OCI-LY3 (cell line): ENCODE data around the gene APOBEC3C.
"Not testable (repeated sequence)": the region's sequence is repeated elsewhere in the genome, so short reads cannot be mapped to it uniquely, and the experiment has no call there.

Experiments used
- H2AFZ ChIP-seq: fragments of 200-600, 300-600 bp; shearing (Covaris generic); 2 replicates; pipeline ENCODE4 v1.6.0; 2014; ENCODE audit warnings: antibody characterized with exemption, low read depth, low read length
- H3K27ac ChIP-seq: fragments of 200-600, 300-600 bp; sonication (generic); 2 replicates; pipeline ENCODE4 v1.5.1; 2014; ENCODE audit warnings: mild to moderate bottlenecking, low read length, moderate library complexity, mixed read lengths
- H3K27me3 ChIP-seq: fragments of 200-600, 300-600 bp; sonication (generic); 2 replicates; pipeline ENCODE4 v1.6.1; 2014; ENCODE audit warnings: low read depth, low read length, mixed read lengths
- H3K36me3 ChIP-seq: fragments of 200-600, 300-600 bp; sonication (generic); replicated peaks from 2 replicates; pipeline ENCODE3; 2014; ENCODE audit warnings: low read depth, low read length, mixed read lengths
- H3K4me1 ChIP-seq: fragments of 300-600, 200-600 bp; sonication (generic); 2 replicates; pipeline ENCODE4 v1.6.1; 2014; ENCODE audit warnings: low read length, mixed read lengths
- H3K4me2 ChIP-seq: fragments of 200-600, 300-600 bp; sonication (generic); 2 replicates; pipeline ENCODE4 v1.6.1; 2014; ENCODE audit warnings: low read length, mixed read lengths
- H3K4me3 ChIP-seq: fragments of 300-600, 200-600 bp; sonication (generic); 2 replicates; pipeline ENCODE4 v1.5.1; 2014; ENCODE audit warnings: antibody characterized with exemption, mild to moderate bottlenecking, low read length, moderate library complexity
- H3K79me2 ChIP-seq: fragments of 300-600, 200-600 bp; shearing (Covaris generic); 2 replicates; pipeline ENCODE4 v1.6.1; 2014; ENCODE audit warnings: mild to moderate bottlenecking, low read length, mixed read lengths
- H3K9ac ChIP-seq: fragments of 300-600, 200-600 bp; shearing (Covaris generic); 2 replicates; pipeline ENCODE4 v1.6.0; 2014; ENCODE audit warnings: mild to moderate bottlenecking, low read length, moderate library complexity
- H3K9me3 ChIP-seq: fragments of 200-600, 300-600 bp; shearing (Covaris generic); 2 replicates; pipeline ENCODE4 v1.6.1; 2014; ENCODE audit warnings: low read length, mixed read lengths; ENCODE audit not compliant: insufficient read depth
- H4K20me1 ChIP-seq: fragments of 200-600, 300-600 bp; sonication (generic); 2 replicates; pipeline ENCODE4 v1.6.1; 2016; ENCODE audit warnings: low read length, mixed read lengths; ENCODE audit not compliant: insufficient read depth
- EZH2phosphoT487 ChIP-seq: fragments of 200-600 bp; shearing (Covaris generic); IDR thresholded peaks from 2 replicates; pipeline ENCODE4 v1.6.1; 2018; ENCODE audit warnings: antibody characterized with exemption, mixed run types, low read depth
- TF ChIP-seq, protein P1 (sequence below): fragments of 200-600, 300-600 bp; sonication (generic); IDR thresholded peaks from 2 replicates; pipeline ENCODE4 v1.5.1; 2014; ENCODE audit warnings: antibody characterized with exemption, low read length, low read depth

APOBEC3C gene

DNA sequence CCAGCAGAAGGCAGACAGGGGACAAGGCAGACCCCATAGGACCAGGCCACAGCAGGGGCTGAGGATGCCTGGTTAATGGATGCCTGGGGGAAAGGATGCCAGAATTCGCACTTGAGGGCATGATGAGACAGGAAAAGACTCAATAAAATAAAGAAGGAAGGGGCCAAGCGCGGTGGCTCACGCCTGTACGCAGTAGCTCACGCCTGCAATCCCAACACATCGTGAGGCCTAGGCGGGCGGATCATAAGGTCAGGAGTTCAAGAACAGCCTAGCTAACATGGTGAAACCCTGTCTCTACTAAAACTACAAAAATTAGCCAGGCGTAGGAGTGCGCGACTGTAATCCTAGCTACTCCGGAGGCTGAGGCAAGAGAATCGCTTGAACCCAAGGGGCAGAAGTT, 16.6 kb downstream of the APOBEC3C start:
- H3K27ac ChIP-seq: no peak overlapping the region
- H3K27me3 ChIP-seq: no peaks in the 10 kb centered on the region
- peaks cover 7% of the 10 kb centered on the region for H3K4me1 ChIP-seq
- H3K9ac ChIP-seq: no peak overlapping the region
- no peak overlapping the region for H3K4me3 ChIP-seq
- H4K20me1 ChIP-seq: no peaks in the 10 kb centered on the region
- no peaks in the 10 kb centered on the region for H3K79me2 ChIP-seq
- no peaks in the 10 kb centered on the region for H3K36me3 ChIP-seq
- H3K9me3 ChIP-seq: no peaks in the 10 kb centered on the region
- TF ChIP-seq, protein P1, sequence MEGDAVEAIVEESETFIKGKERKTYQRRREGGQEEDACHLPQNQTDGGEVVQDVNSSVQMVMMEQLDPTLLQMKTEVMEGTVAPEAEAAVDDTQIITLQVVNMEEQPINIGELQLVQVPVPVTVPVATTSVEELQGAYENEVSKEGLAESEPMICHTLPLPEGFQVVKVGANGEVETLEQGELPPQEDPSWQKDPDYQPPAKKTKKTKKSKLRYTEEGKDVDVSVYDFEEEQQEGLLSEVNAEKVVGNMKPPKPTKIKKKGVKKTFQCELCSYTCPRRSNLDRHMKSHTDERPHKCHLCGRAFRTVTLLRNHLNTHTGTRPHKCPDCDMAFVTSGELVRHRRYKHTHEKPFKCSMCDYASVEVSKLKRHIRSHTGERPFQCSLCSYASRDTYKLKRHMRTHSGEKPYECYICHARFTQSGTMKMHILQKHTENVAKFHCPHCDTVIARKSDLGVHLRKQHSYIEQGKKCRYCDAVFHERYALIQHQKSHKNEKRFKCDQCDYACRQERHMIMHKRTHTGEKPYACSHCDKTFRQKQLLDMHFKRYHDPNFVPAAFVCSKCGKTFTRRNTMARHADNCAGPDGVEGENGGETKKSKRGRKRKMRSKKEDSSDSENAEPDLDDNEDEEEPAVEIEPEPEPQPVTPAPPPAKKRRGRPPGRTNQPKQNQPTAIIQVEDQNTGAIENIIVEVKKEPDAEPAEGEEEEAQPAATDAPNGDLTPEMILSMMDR: no peak
- TF ChIP-seq EZH2phosphoT487: no peak
- no peak overlapping the region for H2AFZ ChIP-seq
- no peak overlapping the region for H3K4me2 ChIP-seq

DNA sequence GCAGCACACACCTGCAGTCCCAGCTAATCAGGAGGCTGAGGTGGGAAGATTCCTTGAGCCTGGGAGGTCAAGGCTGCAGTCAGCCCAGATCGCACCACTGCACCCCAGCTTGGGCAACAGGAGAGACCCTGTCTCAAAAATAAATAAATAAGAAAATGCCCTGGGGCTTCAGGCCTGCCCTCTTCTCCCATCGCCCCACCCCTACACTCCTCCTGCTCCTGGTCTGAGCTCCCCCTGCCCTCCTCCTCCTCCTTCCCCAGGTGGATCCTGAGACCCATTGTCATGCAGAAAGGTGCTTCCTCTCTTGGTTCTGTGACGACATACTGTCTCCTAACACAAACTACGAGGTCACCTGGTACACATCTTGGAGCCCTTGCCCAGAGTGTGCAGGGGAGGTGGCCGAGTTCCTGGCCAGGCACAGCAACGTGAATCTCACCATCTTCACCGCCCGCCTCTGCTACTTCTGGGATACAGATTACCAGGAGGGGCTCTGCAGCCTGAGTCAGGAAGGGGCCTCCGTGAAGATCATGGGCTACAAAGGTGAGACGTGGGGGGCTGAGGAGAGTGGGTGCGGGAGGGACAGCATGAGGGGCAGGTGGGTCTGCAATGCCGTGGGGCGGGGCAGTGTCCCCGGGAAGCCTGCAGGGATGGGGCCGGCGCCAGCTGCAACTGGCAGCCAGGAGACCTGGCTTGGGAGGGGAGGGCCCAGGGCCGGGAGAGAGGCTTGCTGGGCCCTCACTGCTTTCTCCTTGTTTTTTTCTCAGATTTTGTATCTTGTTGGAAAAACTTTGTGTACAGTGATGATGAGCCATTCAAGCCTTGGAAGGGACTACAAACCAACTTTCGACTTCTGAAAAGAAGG, 17.6 kb downstream of the APOBEC3C start:
- not testable (repeated sequence) for H3K9ac ChIP-seq, H3K27ac ChIP-seq, H3K4me2 ChIP-seq, H4K20me1 ChIP-seq, H3K4me3 ChIP-seq, H3K36me3 ChIP-seq, H2AFZ ChIP-seq, H3K27me3 ChIP-seq, H3K79me2 ChIP-seq, H3K9me3 ChIP-seq
- H3K4me1 ChIP-seq: peaks cover 10% of the 10 kb centered on the region

DNA sequence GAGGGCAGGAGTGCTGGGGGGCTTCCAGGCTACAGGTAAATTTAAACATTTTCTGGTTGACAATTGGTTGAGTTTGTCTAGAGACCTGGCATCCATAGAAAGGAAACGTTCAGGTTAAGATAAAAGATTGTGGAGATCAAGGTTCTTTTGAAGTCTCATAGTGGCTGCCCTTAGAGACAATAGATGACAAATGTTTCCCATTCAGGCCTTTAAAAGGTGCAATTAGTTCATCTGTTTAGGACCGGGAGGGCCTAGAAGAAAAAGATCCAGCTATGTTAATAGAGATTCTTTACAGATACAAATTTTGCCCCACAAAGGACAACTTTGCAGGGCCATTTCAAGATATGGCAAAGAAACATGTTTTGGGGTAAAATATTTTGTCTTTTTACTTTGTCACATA, 23.0 kb downstream of the APOBEC3C start:
- H3K9ac ChIP-seq, H3K9me3 ChIP-seq, H4K20me1 ChIP-seq, H3K27me3 ChIP-seq, H3K4me3 ChIP-seq, H3K4me1 ChIP-seq, H3K79me2 ChIP-seq, H2AFZ ChIP-seq, H3K4me2 ChIP-seq, H3K27ac ChIP-seq, H3K36me3 ChIP-seq: not testable (repeated sequence)

DNA sequence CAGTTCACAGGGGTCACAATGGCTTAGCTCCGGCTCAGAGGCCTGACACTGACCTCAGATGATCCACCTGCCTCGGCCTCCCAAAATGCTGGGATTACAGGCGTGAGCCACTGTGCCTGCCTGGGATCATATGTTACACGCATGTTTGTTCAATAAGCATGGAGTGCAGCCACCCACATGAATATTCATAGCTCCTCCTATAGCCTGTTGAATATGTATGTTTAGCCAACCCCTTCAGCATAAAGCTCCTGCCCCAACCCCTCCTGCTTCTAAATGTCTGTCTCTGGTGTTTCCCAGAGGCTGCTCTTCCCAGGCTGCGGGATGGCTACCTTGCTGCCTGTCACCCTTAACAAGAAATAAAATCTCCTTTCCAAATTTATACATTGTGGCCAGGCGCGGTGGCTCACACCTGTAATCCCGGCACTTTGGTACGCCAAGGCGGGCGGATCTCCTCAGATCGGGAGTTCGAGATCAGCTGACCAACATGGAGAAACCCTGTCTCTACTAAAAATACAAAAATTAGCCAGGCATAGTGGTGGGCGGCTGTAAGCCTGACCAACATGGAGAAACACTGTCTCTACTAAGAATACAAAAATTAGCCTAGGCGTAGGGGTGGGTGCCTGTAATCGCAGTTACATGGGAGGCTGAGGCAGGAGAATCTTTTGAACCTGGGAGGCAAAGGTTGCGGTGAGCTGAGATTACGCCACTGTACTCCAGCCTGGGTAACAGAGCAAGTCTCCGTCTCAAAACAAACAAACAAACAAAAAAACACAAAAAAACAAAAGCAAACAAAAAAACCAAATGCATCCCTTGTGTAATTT, 25.5 kb downstream of the APOBEC3C start:
- Histone ChIP-seq H3K9me3 (no peaks in the 10 kb centered on the region), H3K9ac (no peak overlapping the region; the same call in 1 of the 2 replicates), H3K4me2 (peak overlapping the region; percentile 79), H3K79me2 (no peaks in the 10 kb centered on the region), H4K20me1 (no peaks in the 10 kb centered on the region), H3K27me3 (no peaks in the 10 kb centered on the region), H2AFZ (0 out of 2 replicates have a peak overlapping the region, but pooled peaks have one; percentile 41), H3K4me3 (peak overlapping the region; percentile 80), H3K4me1 (peaks cover 10% of the 10 kb centered on the region; the same call in 1 of the 2 replicates), H3K36me3 (no peaks in the 10 kb centered on the region), H3K27ac (no peak overlapping the region)
- TF ChIP-seq, protein P1: no peak

DNA sequence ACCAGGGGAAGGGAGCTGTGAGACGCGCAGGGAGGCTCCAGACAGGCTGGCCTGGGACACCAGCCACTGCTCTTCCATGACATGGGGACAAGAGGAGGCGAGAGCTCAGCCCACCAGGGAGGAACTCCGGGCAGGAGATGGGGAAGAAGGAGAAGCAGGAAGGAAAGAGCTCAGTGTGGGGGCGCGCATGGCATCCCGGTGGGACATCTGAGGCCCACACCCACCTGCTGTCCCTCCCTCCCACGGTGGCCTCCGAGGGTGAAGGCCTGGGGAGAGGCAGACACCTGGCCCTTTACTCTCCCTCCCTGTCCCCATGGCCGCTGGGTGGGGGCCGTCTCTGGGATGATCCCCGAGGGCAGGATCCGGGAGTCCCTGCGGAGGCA, 26.1 kb downstream of the APOBEC3C start:
- not testable (repeated sequence) for H3K27me3 ChIP-seq, H3K9me3 ChIP-seq, H3K4me1 ChIP-seq, H4K20me1 ChIP-seq, H3K36me3 ChIP-seq, H3K79me2 ChIP-seq, H3K27ac ChIP-seq
- H3K4me2 ChIP-seq: peak overlapping the region; percentile 79
- H3K4me3 ChIP-seq: peak overlapping the region; percentile 80
- peak overlapping the region; percentile 41; the same call in 1 of the 2 replicates for H2AFZ ChIP-seq
- H3K9ac ChIP-seq: peak overlapping the region; percentile 68

DNA sequence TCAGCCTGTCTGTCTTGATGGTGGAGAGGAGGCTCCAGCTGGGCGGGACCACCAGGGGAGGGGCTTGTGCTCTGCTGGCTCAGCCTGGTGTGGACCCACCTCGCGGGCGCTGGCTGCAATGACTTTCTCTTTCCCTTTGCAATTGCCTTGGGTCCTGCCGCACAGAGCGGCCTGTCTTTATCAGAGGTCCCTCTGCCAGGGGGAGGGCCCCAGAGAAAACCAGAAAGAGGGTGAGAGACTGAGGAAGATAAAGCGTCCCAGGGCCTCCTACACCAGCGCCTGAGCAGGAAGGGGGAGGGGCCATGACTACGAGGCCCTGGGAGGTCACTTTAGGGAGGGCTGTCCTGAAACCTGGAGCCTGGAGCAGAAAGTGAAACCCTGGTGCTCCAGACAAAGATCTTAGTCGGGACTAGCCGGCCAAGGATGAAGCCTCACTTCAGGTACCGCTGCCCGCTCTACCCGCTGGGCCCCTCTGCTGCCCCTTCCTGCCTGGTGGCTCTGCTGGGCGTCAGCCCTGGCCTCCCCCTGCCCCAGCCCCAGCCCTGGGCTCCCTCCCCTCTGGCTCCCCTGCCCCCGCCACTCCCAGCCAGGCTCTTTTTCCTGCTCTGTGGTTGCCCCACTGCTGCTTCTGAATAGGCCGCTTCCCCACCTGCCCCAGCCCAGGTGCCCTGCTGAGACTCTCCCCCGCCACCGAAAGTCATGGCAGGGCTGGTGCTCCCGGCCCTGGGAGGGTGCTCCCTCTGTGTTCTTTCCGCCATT, 26.7 kb downstream of the APOBEC3C start, which contains the start of gene APOBEC3F:
APOBEC3F (plus strand) TSS at position 327 of the 759 bp plus-strand sequence; CDS start at position 424, 97 bp downstream.
- peak within 1 kb of the TSS; percentile 41 for H2AFZ ChIP-seq

More for the DNA sequence above, 26.7 kb downstream of the APOBEC3C start, which contains the start of gene APOBEC3F:
- H3K27me3 ChIP-seq, H3K4me1 ChIP-seq, H3K9me3 ChIP-seq, H4K20me1 ChIP-seq, H3K79me2 ChIP-seq, H3K36me3 ChIP-seq: not testable (repeated sequence)
- peak within 1 kb of the TSS; percentile 30 for H3K27ac ChIP-seq
- H3K4me3 ChIP-seq: peak within 1 kb of the TSS; percentile 80
- peak within 1 kb of the TSS; percentile 79 for H3K4me2 ChIP-seq
- peak within 1 kb of the TSS; percentile 68 for H3K9ac ChIP-seq
